GM19240 (cell line): ENCODE results near the gene ORAI1.
"Not testable (repeated sequence)": the region's sequence is repeated elsewhere in the genome, so short reads cannot be mapped to it uniquely, and the experiment has no call there.

ENCODE experiments used
- DNase-seq: peaks from one replicate; pipeline ENCODE4 v3.0.0; 2011; ENCODE audit warnings: low spot score; ENCODE audit not compliant: insufficient read length

ORAI1 gene

GRCh38 chr12:121626087-121626852 lies at the start of gene ORAI1:
TSS of gene ORAI1 (plus strand) at chr12:121626530.
- DNase-seq, result peak; percentile 80

- DNase-seq, result no peak
These were observed 49.4 kb upstream of the ORAI1 start for GRCh38 chr12:121576851-121577391.

- no peak for DNase-seq
These were observed 48.7 kb upstream of the ORAI1 start for GRCh38 chr12:121577443-121578180.

- DNase-seq, result no peak
These were observed 47.8 kb upstream of the ORAI1 start for GRCh38 chr12:121578230-121579189.

GRCh38 chr12:121579190-121579791 lies 47.0 kb upstream of the ORAI1 start:
- DNase-seq, result no peak

GRCh38 chr12:121579981-121580868 lies 46.1 kb upstream of the ORAI1 start:
- no peak for DNase-seq

GRCh38 chr12:121580959-121581685 lies 45.2 kb upstream of the ORAI1 start, which contains the start of gene KDM2B:
TSS of gene KDM2B (minus strand) at chr12:121581023. CDS start at chr12:121580911, 112 bp downstream.
- DNase-seq, result no peak

- no peak for DNase-seq
These were observed 44.5 kb upstream of the ORAI1 start for GRCh38 chr12:121581686-121582429.

GRCh38 chr12:121582583-121583333 lies 43.6 kb upstream of the ORAI1 start:
- DNase-seq, result no peak

- DNase-seq, result not testable (repeated sequence)
These were observed 43.0 kb upstream of the ORAI1 start for GRCh38 chr12:121583334-121583661.

- not testable (repeated sequence) for DNase-seq
These were observed 41.4 kb upstream of the ORAI1 start for GRCh38 chr12:121584885-121585284.

- DNase-seq, result no peak
These were observed 35.7 kb upstream of the ORAI1 start for GRCh38 chr12:121590476-121591143.

- no peak for DNase-seq
These were observed 34.0 kb upstream of the ORAI1 start for GRCh38 chr12:121592320-121592719.

- DNase-seq, result no peak
These were observed 30.8 kb upstream of the ORAI1 start for GRCh38 chr12:121595520-121595919.

GRCh38 chr12:121596526-121596925 lies 29.8 kb upstream of the ORAI1 start:
- DNase-seq, result no peak

GRCh38 chr12:121600702-121601336 lies 25.5 kb upstream of the ORAI1 start:
- no peak for DNase-seq

GRCh38 chr12:121602766-121603165 lies 23.6 kb upstream of the ORAI1 start:
- no peak for DNase-seq
